ENCODE data around the gene FOXD4L1.
A peak's percentile ranks its signal among the peaks of the same experiment; 100 is the strongest.
"Not testable (repeated sequence)": the region's sequence is repeated elsewhere in the genome, so short reads cannot be mapped to it uniquely, and the experiment has no call there.

Gene FOXD4L1

DNA sequence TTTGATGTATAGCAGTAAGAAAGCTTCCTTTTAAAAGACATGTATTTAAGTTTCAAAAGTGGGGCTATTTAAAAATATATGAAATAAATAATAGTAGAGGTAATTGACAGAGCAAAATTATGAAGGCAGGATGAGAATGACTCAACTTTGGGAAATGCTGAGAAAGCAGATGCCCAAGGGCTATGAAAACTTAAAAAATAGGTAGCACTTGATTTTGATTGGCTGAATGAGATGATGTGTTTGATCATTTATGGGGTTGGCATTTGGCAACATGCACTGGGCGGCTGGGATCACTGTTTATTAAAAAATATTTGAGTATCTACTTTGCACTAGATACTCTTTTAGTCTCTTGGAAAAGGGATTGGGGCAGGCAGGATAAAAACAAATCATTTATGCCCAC is 26.5 kb downstream of the FOXD4L1 start:
- DNase-seq (ENCODE audit: low spot score) = not testable (repeated sequence)

DNA sequence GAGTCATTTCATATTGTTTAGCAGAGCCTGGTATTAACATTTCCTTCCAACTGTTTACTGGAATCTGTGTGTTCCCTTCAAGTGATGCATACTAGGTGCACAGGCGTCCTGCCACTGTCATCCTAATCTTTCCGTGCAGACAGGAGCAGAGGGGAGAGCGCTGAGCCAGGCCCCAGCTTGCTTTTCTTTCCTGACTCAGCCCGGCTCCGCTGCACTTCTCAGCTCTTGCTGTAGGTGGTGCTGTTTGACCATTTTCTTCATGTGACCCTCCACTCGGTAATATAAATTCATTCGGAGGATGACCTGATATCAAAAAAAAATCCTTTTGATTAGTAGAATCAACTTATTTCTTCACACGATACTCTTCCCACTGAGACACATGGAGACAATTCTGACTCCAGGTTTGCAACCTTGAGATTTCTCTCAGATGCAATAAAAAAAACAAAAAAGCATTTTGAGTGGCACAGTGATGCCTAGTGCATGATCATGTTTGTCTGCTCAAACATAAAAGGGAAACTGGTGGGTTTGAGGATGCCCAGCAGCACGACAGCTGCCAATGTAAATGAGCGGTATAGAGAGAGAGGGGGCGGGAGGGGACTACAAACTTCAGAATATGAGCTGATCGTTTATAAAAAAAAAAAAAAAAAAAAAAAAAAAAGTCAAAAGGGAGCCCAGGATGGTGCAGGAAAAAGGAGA is 29.0 kb downstream of the FOXD4L1 start:
- not testable (repeated sequence) for DNase-seq (ENCODE audit: low spot score)

GRCh38 chr2:113528126-113528525 is 29.7 kb downstream of the FOXD4L1 start:
- DNase-seq (ENCODE audit: low spot score) = not testable (repeated sequence)

GRCh38 chr2:113528904-113529303 is 30.4 kb downstream of the FOXD4L1 start:
- not testable (repeated sequence) for DNase-seq (ENCODE audit: low spot score)

DNA sequence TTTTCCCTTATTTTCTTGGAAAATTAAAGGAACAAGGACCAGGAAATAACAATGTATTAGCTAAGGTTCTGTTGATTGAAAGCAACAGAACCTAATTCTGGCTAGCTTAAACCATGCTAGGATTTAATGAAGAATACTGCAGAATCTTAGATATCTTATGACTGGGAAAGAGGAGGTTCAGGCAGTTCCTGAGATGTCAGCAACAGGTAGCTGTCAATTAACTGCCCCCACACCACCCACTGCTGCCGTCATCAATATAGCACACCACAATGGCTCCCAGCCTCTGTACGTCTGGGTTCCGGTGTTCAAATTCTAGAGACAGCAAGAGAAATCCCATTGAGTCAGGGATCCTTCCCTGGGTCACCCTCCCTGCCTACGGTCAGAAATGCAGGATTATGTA is 34.5 kb downstream of the FOXD4L1 start:
- not testable (repeated sequence) for DNase-seq (ENCODE audit: low spot score)

GRCh38 chr2:113536573-113536972 is 38.1 kb downstream of the FOXD4L1 start:
- DNase-seq (ENCODE audit: low spot score) = not testable (repeated sequence)

DNA sequence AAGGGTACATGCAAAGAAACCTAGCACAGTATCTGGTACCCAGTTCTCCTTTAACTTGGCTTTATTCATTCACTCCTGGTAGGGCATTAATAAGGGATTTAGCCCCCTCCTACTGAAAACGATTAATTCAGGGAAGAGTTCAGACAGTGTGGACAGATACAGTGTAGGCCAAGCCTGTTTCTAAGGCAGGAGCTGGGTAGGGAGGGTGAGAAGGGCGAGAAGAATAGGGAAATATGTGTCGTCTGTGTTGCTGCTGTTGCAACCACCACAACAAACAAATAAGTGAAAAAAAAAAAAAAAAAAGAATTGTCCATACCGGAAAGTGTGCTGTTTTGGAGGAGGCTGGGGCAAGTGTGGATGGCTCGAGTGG is 42.4 kb downstream of the FOXD4L1 start:
- DNase-seq (ENCODE audit: low spot score) = not testable (repeated sequence)

GRCh38 chr2:113541204-113541975 is 42.9 kb downstream of the FOXD4L1 start:
- peak; percentile 64 for DNase-seq (ENCODE audit: low spot score)

GRCh38 chr2:113541976-113542485 is 43.6 kb downstream of the FOXD4L1 start:
- DNase-seq (ENCODE audit: low spot score) = peak; percentile 57

GRCh38 chr2:113542529-113542928 is 44.1 kb downstream of the FOXD4L1 start:
- not testable (repeated sequence) for DNase-seq (ENCODE audit: low spot score)
